Glomerular endothelial cell (primary cell): Measurements from ENCODE around the gene INPP5F. TPM values are rescaled to one million over a fixed set of nuclear protein-coding genes. Genes with fewer than 3 reads are reported as not detected.
"Not testable (repeated sequence)": the region's sequence is repeated elsewhere in the genome, so short reads cannot be mapped to it uniquely, and the experiment has no call there.

Experiments used
- DNase-seq: peaks from one replicate; pipeline ENCODE4 v3.0.0-alpha.2; 2011; ENCODE audit warnings: low read depth, low spot score; ENCODE audit errors: extremely low read depth
- total RNA-seq: library from RNA; depleted of rRNA; stranded (reverse); fragments of >200 nt; gene quantifications from 2 replicates; pipeline ENCODE4 v1.2.3, GENCODE V29; 2015

The INPP5F gene
- total RNA-seq, 1 donor from 2014 or later, result 21.6 TPM

- DNase-seq, result no peak
Observed at GRCh38 chr10:119740096-119740495, 14.2 kb downstream of the INPP5F start.

- DNase-seq, result no peak
Observed at GRCh38 chr10:119742947-119743648, 17.2 kb downstream of the INPP5F start.

GRCh38 chr10:119747940-119748339 is 22.1 kb downstream of the INPP5F start:
- no peak for DNase-seq

GRCh38 chr10:119748871-119749270 is 23.0 kb downstream of the INPP5F start:
- no peak for DNase-seq

- DNase-seq, result no peak
Observed at GRCh38 chr10:119749455-119749854, 23.6 kb downstream of the INPP5F start.

- DNase-seq, result peak; percentile 65
Observed at GRCh38 chr10:119750391-119751230, 24.8 kb downstream of the INPP5F start.

GRCh38 chr10:119753309-119753708 is 27.5 kb downstream of the INPP5F start:
- DNase-seq, result no peak

GRCh38 chr10:119754085-119754484 is 28.2 kb downstream of the INPP5F start:
- no peak for DNase-seq

- no peak for DNase-seq
Observed at GRCh38 chr10:119754936-119755335, 29.1 kb downstream of the INPP5F start.

- DNase-seq, result no peak
Observed at GRCh38 chr10:119755446-119755845, 29.6 kb downstream of the INPP5F start.

GRCh38 chr10:119758448-119759195 is 32.8 kb downstream of the INPP5F start:
- no peak for DNase-seq

GRCh38 chr10:119759832-119760231 is 34.0 kb downstream of the INPP5F start:
- DNase-seq, result no peak

GRCh38 chr10:119761106-119761505 is 35.3 kb downstream of the INPP5F start:
- DNase-seq, result no peak

- no peak for DNase-seq
Observed at GRCh38 chr10:119762035-119762434, 36.2 kb downstream of the INPP5F start.

- DNase-seq, result no peak
Observed at GRCh38 chr10:119762805-119763798, 37.3 kb downstream of the INPP5F start.

GRCh38 chr10:119768455-119769094 is 42.7 kb downstream of the INPP5F start:
- DNase-seq, result no peak

- DNase-seq, result peak; percentile 55
Observed at GRCh38 chr10:119769886-119770285, 44.0 kb downstream of the INPP5F start.

- DNase-seq, result no peak
Observed at GRCh38 chr10:119770928-119771327, 45.1 kb downstream of the INPP5F start.

- DNase-seq, result no peak
Observed at GRCh38 chr10:119772334-119772733, 46.5 kb downstream of the INPP5F start.

- not testable (repeated sequence) for DNase-seq
Observed at GRCh38 chr10:119773041-119773440, 47.2 kb downstream of the INPP5F start.
